GM06990 (cell line): ENCODE measurements around the gene WWP2.
"Not testable (repeated sequence)": the region's sequence is repeated elsewhere in the genome, so short reads cannot be mapped to it uniquely, and the experiment has no call there.

Experiments used
- DNase-seq: peaks from one replicate; pipeline ENCODE4 v3.0.0-alpha.2; 2011; ENCODE audit not compliant: insufficient read length; ENCODE audit errors: extremely low read depth
- H3K27me3 ChIP-seq: replicated peaks from 2 replicates; pipeline ENCODE4 v1.6.0; 2011; ENCODE audit warnings: low read length; ENCODE audit not compliant: control insufficient read depth, insufficient read depth
- H3K36me3 ChIP-seq: 2 replicates; pipeline ENCODE4 v1.5.1; 2011; ENCODE audit warnings: low read length; ENCODE audit not compliant: control insufficient read depth, insufficient read depth
- H3K4me3 ChIP-seq: replicated peaks from 2 replicates; pipeline ENCODE4 v1.5.1; 2011; ENCODE audit warnings: low read depth, mild to moderate bottlenecking, control low read depth, low read length
- CTCF ChIP-seq: IDR thresholded peaks from 2 replicates; pipeline ENCODE4 v1.5.1; 2011; ENCODE audit warnings: low read length, control low read depth, mild to moderate bottlenecking, inconsistent platforms; ENCODE audit not compliant: insufficient read depth, poor library complexity, severe bottlenecking

The WWP2 gene

GRCh38 chr16:69941251-69942098 lies 179.3 kb downstream of the WWP2 start:
- no peak for TF ChIP-seq CTCF
- Histone ChIP-seq H3K36me3 (peaks cover 27% of the 10 kb centered on the region), H3K27me3 (no peaks in the 10 kb centered on the region), H3K4me3 (no peak overlapping the region)
- DNase-seq, result no peak

- H3K36me3 ChIP-seq, result peaks cover 22% of the 10 kb centered on the region
- no peak overlapping the region for H3K4me3 ChIP-seq
- TF ChIP-seq CTCF, result no peak
- DNase-seq, result no peak
- H3K27me3 ChIP-seq, result no peaks in the 10 kb centered on the region
Measured at GRCh38 chr16:69942099-69942491, 180.0 kb downstream of the WWP2 start.

GRCh38 chr16:69942627-69943170 lies 180.6 kb downstream of the WWP2 start:
- Histone ChIP-seq H3K27me3 (no peaks in the 10 kb centered on the region), H3K36me3 (peaks cover 15% of the 10 kb centered on the region), H3K4me3 (no peak overlapping the region)
- no peak for TF ChIP-seq CTCF
- no peak for DNase-seq

- not testable (repeated sequence) for H3K27me3 ChIP-seq, DNase-seq, H3K4me3 ChIP-seq
- peaks cover 15% of the 10 kb centered on the region for H3K36me3 ChIP-seq
Measured at GRCh38 chr16:69943241-69944036, 181.3 kb downstream of the WWP2 start.

- not testable (repeated sequence) for H3K36me3 ChIP-seq, H3K4me3 ChIP-seq, H3K27me3 ChIP-seq, DNase-seq
Measured at GRCh38 chr16:69950411-69950810, 188.3 kb downstream of the WWP2 start.

- H3K36me3 ChIP-seq, result not testable (repeated sequence)
Measured at GRCh38 chr16:69951017-69951671, 189.0 kb downstream of the WWP2 start, which contains the start of gene CLEC18A. Gene CLEC18A (plus strand): TSS chr16:69951334. CDS start chr16:69951367, 33 bp downstream.

GRCh38 chr16:69951672-69952031 lies 189.5 kb downstream of the WWP2 start:
- DNase-seq, H3K36me3 ChIP-seq, H3K4me3 ChIP-seq, H3K27me3 ChIP-seq: not testable (repeated sequence)

More at GRCh38 chr16:69951017-69951671, 189.0 kb downstream of the WWP2 start, which contains the start of gene CLEC18A:
- not testable (repeated sequence) for DNase-seq, H3K27me3 ChIP-seq, H3K4me3 ChIP-seq

- H3K27me3 ChIP-seq, H3K4me3 ChIP-seq, DNase-seq, H3K36me3 ChIP-seq: not testable (repeated sequence)
Measured at GRCh38 chr16:69952116-69952515, 190.0 kb downstream of the WWP2 start.

- H3K4me3 ChIP-seq, DNase-seq, H3K36me3 ChIP-seq, H3K27me3 ChIP-seq: not testable (repeated sequence)
Measured at GRCh38 chr16:69952572-69953355, 190.6 kb downstream of the WWP2 start.

GRCh38 chr16:69954241-69954640 lies 192.1 kb downstream of the WWP2 start:
- not testable (repeated sequence) for H3K4me3 ChIP-seq, H3K27me3 ChIP-seq, H3K36me3 ChIP-seq, DNase-seq
